ENCODE results near the gene TMEM178B.
"Not testable (repeated sequence)": the region's sequence is repeated elsewhere in the genome, so short reads cannot be mapped to it uniquely, and the experiment has no call there.

The TMEM178B gene

DNA sequence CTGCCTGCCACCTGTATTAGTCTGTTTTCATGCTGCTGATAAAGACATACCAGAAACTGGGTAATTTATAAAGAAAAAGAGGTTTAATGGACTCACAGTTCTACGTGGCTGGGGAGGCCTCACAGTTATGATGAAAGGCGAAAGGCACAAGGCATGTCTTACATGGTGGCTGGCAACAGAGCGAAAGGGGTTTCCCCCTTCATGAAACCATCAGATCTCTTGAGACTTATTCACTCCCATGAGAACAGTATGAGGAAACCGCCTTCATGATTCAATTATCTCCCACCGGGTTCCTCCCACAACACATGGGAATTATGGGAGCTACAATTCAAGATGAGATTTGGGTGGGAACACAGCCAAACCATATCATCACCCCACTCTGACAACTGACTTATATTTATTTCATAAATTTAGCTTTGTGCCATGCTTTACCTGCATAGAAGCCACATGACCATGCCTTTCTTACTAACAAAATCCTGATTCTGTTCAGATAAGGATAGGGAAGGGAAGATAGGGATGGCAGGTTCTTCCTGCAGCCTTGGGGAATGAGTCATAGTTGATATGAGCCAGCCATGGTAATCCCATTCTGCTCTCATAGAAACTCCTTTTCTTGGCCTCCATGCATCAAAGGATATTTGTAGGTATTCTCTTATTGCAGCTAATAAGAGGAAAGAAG, 286.0 kb downstream of the TMEM178B start:
- ATAC-seq = no peak

DNA sequence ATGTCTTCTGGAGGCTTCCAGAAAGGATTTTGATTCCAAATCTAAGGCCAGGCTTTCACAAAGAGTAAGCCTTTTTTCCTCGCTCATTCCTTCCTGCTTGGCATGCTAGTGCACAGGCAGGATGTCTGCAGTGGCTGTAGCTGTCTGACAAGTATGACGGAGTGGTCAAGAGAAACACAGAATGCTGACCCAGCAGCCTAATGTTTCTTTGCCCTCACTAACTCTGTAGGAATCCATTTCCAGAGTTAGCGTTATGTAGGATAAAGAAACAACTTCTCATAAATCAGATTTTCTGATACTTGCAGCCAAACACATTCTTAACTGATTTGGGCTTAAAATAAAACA, 286.5 kb downstream of the TMEM178B start:
- ATAC-seq = no peak

DNA sequence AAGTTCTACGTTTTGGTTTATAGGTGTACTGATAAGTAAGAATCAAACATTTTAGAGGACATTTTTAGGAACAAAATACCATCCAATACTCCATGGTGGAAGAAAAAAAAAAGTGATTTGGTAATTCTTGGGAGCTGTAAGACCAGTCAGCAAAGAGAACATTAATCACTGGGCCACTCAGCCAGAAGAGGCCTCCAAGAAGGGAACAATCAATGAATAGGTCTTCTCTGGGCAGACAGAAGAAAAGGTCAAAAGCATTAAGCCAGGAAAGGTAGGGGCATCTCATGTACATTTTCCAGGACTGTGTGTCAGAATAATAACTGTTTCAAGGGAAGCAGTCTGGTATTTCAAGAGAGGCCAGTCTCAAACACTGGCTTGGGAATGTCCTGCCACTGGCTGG, 286.9 kb downstream of the TMEM178B start:
- ATAC-seq = no peak

DNA sequence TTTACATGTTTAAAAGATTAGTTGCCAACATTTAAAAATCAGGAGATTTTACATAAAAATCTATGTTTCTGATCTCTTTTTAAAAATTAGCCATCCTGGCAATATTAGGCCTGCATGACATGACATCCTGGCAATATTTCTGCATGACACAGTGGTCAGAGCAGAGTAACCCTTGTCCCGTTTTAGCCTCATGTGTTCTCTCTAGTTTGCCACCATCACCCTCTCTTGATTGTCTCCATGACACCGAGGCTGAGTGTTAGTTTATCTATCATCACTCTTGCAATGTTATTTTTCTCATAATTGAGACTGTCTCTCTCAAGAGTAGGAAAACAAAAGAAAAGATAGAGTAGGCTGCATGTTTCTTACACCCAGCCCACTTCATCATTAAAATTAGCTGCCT, 287.6 kb downstream of the TMEM178B start:
- no peak for ATAC-seq

DNA sequence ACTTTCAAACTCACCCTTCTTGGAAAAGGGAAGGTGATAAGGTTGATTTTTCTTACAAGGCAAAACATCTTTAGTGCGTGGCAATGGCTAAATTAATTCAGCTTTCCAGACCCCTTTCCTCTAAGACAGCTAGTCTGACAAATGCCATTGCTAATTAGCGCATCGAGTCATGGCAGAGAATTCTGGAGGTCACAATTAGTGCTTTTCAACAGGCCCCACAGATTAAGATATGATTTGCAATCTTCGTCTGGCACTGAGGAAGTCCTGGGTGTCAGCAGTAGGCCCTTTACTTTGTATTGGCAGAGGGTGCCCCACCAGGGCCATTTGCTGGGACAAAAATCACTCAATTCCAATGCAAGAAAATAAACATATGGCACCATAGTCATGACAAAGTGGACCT, 288.1 kb downstream of the TMEM178B start:
- no peak for ATAC-seq

DNA sequence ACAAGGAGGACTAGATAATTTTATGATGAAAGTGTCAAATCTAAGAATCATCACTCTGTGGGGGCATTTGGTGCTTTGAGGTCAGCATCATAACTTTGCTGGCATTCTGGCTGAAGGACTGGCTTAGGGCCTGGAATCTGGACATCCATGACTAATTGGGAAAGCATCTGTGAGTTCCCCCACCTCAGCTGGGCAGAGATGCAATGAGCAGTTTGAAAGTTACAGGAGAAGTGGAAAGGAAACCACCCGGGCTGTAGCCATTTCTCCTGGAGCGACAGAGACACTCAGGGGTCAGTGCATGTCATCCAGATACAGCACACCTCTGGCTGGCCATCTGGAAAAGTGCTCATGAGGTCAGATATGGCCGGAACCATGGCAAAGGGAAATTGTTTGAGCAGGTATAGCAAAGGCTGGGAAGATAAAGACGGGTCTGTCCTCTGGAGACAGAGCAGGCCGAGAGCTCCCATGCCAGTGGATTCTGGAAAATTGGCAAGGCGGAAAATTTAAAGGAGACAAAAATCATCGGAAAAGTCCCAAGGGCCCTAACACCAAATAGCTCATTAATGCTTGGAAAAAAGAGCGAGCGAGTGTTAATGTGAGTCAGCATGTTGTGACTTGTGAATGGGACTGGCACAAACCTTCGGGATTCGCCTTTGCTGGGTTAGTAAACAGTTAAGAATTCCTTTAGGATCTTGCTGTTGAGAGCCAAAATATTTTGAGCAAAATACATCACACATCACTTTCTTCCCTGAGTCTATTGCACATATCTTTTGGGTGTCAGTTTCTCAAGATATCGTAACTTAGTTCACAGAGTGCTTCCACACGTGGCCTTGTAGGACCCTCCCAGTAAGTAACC, 288.9 kb downstream of the TMEM178B start:
- ATAC-seq = no peak

DNA sequence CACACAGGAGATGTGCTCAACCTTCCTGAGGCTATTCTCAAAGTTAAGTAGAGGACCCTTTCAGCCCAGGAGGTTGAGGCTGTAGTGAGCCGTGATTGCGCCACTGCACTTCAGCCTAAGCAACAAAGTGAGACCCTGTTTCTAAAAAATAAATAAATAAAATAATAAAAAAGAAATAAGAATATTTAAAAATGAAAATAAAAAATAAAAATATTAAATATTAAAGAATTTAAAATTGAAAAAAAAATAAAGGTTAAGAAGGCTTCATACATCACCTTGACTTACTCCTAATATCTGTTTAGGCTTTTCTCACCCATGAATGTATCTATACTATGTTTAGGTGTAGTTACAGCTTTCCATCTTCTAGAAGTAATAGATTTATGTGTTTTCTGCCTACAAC, 289.9 kb downstream of the TMEM178B start:
- no peak for ATAC-seq

DNA sequence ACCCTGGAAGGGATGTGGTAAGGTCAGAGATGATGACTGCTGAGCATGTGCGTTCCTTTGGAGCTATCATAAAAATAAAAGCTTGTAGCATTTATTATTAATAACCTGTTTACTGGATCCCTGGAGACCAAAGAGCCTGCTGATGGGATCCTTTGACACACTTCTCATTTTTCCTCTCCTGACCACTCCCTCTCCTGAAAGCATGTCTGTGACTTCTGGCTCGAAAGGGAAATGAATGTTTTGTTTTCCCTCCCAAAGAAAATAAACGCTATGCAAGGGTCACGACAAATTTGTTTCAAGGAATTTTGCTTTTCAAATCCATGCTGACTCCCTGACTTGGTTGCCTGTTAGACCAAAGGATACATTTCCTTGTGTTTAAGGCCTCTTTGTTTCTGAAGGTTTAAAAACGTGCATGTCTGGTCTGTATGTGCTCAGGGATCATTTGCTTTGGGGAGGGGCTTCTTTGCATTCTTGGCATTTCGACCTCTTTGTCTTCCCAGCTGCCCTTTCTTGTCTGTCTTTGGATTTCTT, 292.3 kb downstream of the TMEM178B start:
- no peak for ATAC-seq

DNA sequence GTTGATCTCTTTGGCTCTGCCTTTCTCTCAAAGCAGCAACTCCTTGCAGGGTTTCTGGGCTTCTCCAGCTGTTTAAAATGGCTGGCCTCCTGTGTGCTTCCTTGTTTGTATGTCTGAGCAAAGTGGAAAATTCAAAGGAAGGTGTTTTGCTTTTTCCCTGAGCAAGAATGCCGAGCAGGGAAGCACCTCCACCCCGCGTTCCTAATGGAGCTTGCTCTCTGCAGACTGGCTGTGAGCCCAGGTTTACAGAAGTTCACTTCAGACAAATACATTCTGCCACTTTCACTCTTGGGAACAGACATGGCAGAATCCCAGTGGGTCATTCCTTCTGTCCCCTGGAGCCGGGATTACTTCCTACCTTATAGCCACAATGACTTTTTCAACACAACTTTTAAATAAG, 295.6 kb downstream of the TMEM178B start:
- no peak for ATAC-seq

DNA sequence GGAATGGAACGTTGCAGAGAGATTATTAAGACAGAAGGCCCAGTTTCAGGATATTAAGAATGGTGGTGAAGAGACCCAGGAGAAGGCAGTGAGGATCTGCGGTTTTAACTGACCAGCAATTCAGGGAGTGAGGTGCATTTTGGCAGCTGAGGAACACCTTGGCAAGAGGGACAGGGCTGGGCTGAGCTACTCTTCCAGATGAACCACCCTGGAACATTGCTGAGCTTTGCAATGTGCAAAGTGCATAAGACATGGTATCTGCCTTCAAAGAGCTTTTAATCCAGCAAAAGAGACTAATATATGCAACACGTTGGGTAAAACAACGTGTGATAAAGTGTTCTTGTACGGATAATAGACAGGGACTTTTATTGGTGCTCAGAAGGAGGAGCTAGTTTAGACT, 296.3 kb downstream of the TMEM178B start:
- ATAC-seq = no peak

DNA sequence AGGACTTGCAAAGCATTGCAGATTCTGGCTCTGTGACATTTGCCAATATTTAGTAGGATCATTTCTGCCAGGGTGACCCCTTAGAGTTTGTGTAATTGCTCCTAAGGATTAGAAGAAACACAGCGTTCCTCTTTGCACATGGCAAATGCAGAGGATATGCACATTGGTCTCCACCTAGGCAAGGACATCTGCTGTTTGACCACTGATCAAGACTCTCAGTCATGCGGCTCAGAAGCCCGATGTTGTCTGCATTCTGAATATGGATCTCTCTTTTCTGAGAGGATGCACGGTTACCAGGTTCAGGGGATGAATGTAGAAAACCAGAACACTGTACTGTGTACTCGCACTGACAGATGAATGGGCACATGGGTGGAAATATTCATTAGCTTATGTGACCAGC, 296.8 kb downstream of the TMEM178B start:
- ATAC-seq = no peak

DNA sequence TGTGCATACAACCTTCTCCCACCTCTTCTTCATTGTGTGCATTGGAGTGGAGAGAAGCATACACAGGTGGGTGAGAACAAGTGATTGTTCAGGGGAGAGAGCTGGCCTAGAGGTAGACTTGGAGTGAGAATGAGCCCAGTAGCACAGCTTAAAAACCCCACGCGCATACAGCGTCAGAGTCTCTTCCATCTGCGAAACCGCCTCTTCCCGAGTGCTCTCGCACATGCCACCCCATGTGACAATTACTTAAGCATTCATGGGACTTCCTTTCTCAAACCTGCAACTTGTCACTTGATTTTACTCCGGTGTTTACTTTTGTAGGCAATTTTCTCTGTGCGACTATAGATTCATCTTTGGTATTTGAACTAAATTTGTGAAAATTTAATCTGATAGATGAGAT, 300.6 kb downstream of the TMEM178B start:
- ATAC-seq = no peak

DNA sequence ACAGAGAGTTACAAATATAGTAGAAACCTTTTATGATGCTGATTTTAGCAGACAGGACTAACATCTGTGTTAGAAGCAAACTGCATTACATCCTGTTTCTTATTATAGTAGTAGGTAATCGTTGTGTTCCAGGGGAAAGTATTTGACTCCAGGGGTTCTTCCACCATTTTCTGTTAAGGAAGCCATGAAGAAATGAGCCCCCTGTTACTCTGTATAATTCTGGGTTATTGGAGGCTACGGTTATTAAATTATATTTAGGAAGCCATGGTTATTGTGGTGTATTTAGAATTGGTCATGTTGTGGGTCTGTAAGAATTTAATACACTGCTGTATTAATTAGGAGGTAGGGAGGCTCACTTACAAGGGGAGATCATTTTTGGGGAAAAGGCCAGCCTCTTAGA, 301.6 kb downstream of the TMEM178B start:
- ATAC-seq = no peak

DNA sequence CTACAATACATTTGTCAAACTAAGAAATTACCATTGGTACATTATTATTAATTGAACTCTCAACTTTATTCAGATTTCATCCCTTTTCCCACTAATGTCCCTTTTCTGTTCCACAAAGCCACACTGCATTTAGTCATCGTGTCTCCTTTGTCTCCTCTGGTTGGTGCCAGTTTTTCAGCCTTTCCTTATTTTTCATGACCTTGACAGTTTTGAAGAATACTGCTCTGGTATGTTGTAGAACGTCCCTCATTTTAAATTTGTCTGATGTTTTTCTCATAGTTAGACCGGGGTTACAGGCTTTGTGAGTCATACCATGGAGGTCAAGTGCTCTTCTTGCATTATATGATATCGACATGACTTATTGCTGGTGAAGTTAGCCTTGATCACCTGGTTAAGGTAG, 304.0 kb downstream of the TMEM178B start:
- no peak for ATAC-seq

DNA sequence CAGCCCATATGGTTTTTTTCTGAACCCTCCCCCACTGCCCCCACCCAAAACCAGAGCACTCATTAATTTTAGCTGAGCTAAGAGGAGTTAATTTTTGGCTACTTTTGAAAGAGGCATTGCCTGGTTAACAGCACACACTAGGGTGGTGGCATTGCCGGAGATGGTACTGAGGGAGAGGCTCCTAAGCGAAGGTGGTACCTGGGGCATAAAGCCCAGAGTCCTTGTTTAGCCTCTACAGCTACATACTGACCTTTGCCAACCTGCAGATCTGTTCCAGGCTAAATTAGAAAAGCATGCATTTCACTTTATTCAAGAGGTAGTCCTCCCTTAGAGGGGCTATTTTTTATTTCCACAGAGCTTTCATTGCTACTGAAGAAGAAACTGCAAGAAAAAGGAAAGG, 304.5 kb downstream of the TMEM178B start:
- no peak for ATAC-seq

DNA sequence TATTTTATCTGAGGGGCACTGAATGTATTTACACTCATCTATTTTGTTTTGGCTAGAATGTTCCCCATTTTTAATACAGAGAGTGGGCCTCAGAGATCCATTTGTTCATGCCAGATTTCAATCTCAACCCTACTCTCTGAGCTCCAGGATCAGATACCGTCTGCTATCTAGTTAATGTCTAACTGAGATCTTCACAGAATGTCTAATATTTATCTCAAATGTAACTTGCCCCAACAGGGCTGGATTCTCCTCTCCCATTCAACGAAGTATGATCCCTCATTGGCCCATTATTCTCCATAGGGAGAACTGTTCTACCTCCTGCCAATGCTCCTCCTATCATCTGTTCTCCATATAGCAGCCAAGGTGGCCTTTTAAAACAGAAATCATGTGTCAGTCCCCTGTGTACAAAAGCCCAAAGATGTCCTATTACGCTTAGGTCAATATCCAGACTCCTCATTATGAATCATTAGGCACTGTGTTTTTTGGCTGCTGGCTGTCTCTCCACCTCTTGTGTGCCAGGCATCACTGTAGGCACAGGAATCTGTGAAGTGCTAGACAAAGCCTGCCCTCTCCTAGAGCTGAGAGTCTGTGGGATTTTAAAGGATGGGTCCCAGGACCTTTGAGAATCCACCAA, 308.0 kb downstream of the TMEM178B start:
- ATAC-seq = no peak

DNA sequence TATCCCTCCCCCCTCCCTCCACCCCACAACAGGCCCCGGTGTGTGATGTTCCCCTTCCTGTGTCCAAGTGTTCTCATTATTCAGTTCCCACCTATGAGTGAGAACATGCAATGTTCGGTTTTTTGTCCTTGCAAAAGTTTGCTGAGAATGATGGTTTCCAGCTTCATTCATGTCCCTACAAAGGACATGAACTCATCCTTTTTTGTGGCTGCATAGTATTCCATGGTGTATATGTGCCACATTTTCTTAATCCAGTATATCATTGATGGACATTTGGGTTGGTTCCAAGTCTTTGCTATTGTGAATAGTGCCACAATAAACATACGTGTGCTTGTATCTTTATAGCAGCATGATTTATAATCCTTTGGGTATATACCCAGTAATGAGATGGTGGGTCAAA, 309.5 kb downstream of the TMEM178B start:
- not testable (repeated sequence) for ATAC-seq

DNA sequence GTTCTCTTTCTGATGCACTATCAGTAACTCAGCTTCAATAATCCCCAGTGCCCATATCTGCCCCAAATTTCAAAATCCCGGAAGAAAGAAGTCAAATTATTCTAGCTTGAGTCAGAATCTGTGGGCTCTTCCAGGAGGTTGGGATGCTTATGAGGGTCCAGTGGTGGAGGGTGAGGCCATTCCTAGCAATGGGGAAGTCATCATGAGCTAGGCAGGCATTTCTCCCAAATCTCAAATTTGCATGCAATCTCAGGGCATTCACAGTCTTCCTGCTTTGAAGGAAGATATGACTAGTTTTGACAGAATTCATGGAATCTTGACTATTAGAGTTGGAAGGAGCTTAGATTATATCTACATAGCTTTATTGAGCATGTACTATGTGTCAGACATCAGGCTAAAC, 313.0 kb downstream of the TMEM178B start:
- ATAC-seq = no peak

DNA sequence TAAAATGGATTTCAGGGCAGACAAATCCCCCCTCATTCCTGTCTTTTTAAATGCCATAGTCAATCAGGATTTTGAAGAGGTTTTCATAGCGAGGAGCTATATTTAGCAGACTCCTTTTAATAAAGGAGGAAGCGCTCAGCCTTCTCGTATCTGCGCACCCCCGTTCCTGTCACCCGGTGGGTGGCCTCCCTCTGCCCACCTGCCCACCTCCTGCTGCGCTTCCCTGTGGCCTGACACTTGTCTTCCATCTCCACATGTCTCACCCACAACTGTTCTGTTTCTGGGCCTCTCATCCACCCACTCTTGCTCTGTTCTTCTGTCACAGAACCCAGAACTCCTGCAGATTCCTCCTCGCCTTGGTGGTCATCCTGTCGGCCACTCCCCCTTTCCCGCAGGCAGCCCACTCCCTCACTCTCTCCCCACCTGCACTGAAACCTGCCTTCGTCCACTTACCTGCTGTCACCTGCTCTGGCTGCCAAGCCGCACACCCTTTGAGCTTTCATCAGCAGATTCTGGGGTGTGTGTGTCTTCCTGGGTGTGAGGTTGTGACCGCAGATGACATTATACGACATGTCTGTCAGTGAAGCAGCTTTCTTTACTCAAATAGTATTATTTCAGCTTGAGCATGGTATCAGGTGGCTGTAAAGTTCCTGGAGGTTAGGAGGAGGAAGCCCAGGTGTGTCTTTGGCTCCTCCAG, 313.8 kb downstream of the TMEM178B start:
- ATAC-seq = no peak

DNA sequence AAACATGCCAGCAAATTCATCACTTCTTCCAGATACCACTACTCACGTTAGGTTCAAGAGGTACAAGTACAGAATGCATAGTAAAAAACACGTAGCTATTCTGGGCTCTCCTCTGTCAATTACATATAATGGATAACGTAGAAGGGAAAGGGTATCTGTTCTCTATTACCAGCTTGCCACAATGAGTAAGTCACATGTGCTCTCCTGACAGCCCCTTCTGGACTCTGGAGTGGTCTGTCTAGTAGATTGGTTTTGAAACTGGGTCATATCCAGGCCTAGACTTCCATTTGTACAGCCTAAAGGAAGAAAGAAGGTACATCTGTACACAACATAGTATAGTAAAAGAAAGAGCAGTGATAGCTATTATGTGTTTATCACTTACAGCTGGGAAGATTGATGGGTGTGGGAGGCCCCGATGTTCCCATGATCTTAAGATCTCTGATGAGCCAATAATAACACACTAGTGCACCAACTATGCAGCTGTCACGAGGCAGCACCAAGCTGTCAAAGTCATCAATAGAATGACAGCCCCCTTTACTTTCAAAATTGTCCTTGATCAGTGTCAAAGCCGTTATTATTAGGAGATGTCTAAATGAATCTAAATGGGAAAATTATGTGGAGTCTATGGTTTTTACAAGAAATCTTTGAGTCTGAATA, 315.4 kb downstream of the TMEM178B start:
- no peak for ATAC-seq

DNA sequence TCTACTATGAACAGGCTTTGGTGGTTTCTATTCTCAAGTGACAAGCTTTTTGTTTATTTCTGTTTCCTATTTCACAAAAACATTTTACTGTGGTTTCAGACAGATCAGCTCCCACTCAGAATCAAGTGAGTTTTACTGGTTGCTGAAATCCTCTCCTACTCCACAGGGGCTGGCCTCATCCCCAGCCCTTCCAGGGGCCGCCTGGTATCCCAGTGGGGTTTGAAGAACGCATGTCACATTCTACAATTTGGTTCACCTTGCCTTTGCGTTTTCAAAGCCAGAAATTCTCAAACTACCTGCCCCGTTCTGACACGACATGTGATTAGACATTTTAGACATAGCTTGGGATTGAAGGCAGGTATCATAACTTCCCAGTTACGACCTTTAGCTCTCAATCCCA, 316.5 kb downstream of the TMEM178B start:
- ATAC-seq = no peak

DNA sequence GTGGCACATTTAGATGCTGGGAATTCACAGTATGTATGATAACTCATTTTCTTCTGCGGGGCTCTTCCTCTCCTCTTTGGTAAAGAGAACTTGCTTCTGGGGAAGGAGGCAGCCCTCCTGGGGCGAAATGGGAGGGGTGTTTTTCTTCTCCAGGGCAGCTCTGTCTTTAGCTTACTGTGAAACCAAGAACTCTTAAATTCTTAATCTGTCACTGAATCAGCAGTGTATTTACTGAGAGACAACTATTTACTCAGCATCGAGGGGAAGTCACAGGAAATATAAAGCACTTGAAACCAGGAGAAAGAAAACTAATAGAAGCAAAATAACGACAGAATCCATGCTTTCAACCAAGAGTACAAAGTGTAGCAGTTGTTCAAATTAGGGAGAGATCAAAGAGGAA, 319.2 kb downstream of the TMEM178B start:
- ATAC-seq = no peak
